Activated T-cell treated with anti-CD3 and anti-CD28 coated beads, Interleukin-2, amount 50 U/mL, for 4 hours (primary cell): ENCODE results near the gene TIMP3. TPM values are rescaled to one million over a fixed set of nuclear protein-coding genes. Genes with fewer than 3 reads are reported as not detected.

Source experiments
- ATAC-seq, 2 donors: fragments of 200-7000 bp; cut with Tn5 transposase; one replicate each; pipeline ENCODE4 v1.10.0; 2021
- DNase-seq: peaks from one replicate; pipeline ENCODE4 v3.0.0-alpha.2; 2020
- H3K27me3 Mint-ChIP-seq: one replicate; pipeline ENCODE4 v1.8.0; 2021; ENCODE audit warnings: low read depth, mixed read lengths
- H3K36me3 Mint-ChIP-seq: one replicate; pipeline ENCODE4 v1.8.0; 2022; ENCODE audit warnings: mixed read lengths; ENCODE audit not compliant: insufficient read depth
- H3K4me1 Mint-ChIP-seq: one replicate; pipeline ENCODE4 v1.8.0; 2021; ENCODE audit warnings: low read depth, mixed read lengths
- H3K4me3 Mint-ChIP-seq: one replicate; pipeline ENCODE4 v1.8.0; 2021; ENCODE audit warnings: mild to moderate bottlenecking, moderate library complexity, mixed read lengths
- H3K9me3 Mint-ChIP-seq: one replicate; pipeline ENCODE4 v1.8.0; 2021; ENCODE audit warnings: mixed read lengths
- total RNA-seq, 3 donors: library from RNA; stranded (reverse); gene quantifications; one replicate each; pipeline ENCODE4 v1.2.1, GENCODE V29; 2021

TIMP3 gene
- total RNA-seq, 3 donors from 2014 or later, result 1.1 to 2.3 (median 1.5) TPM

- ATAC-seq (no peak), DNase-seq (no peak)
- no peaks in the 10 kb centered on the region for H3K36me3 Mint-ChIP-seq
- H3K4me1 Mint-ChIP-seq, result no peaks in the 10 kb centered on the region
- H3K9me3 Mint-ChIP-seq, result no peaks in the 10 kb centered on the region
- H3K4me3 Mint-ChIP-seq, result no peak overlapping the region
- H3K27me3 Mint-ChIP-seq, result peaks cover 7% of the 10 kb centered on the region
Measured at GRCh38 chr22:32841175-32841574, 39.7 kb downstream of the TIMP3 start.

GRCh38 chr22:32842486-32842885 is 41.0 kb downstream of the TIMP3 start:
- H3K36me3 Mint-ChIP-seq, result no peaks in the 10 kb centered on the region
- no peak overlapping the region for H3K4me3 Mint-ChIP-seq
- no peaks in the 10 kb centered on the region for H3K4me1 Mint-ChIP-seq
- no peaks in the 10 kb centered on the region for H3K9me3 Mint-ChIP-seq
- ATAC-seq (no peak), DNase-seq (no peak)
- H3K27me3 Mint-ChIP-seq, result peaks cover 7% of the 10 kb centered on the region

DNA sequence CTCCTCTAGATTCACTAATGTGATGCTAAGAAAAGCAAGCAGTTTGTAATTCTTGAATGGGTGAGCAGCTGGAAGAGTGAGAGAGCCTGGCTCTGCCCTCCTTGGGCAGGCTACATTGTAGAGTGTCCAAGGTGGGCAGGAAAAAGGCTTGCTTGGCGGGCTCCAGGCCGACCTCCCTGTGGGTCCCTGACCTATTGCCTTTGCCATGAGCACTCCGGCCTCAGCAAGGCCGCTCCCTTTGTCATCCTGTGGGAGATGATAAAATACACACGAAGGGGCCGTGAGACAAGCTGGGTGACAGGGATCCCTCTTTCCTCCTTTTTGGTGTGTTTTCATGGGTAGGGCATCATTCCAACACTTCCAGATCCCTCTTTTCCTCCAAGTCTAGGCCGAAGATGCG is 41.8 kb downstream of the TIMP3 start:
- peaks cover 12% of the 10 kb centered on the region for H3K27me3 Mint-ChIP-seq
- H3K9me3 Mint-ChIP-seq, result no peaks in the 10 kb centered on the region
- DNase-seq, result no peak
- no peak overlapping the region for H3K4me3 Mint-ChIP-seq
- ATAC-seq, result no peak
- no peaks in the 10 kb centered on the region for H3K4me1 Mint-ChIP-seq
- H3K36me3 Mint-ChIP-seq, result no peaks in the 10 kb centered on the region

DNA sequence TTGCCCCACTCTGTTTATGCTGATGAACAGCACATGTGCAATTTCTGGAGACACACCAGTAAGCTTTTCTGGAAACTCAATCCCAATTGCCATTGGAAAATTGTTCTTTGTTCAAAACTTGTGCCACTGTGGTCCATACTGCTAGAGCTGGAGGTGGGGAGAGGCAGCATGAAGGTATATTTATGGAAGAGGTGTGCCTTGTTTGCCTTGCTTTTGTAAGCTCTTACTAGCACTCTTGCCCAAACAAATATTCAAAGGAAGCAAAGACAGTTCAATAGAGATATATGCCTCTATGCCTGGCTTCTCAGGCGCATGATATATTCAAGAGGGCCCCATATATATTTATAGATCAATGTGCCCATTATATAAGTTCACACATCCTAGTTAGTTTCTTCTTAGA is 42.7 kb downstream of the TIMP3 start:
- DNase-seq (no peak), ATAC-seq (no peak)
- no peak overlapping the region for H3K4me3 Mint-ChIP-seq
- no peaks in the 10 kb centered on the region for H3K4me1 Mint-ChIP-seq
- H3K27me3 Mint-ChIP-seq, result peaks cover 12% of the 10 kb centered on the region
- H3K9me3 Mint-ChIP-seq, result no peaks in the 10 kb centered on the region
- no peaks in the 10 kb centered on the region for H3K36me3 Mint-ChIP-seq

GRCh38 chr22:32846780-32847491 is 45.4 kb downstream of the TIMP3 start:
- Mint-ChIP-seq H3K9me3 (no peaks in the 10 kb centered on the region), H3K4me1 (no peaks in the 10 kb centered on the region), H3K36me3 (no peaks in the 10 kb centered on the region), H3K27me3 (peaks cover 14% of the 10 kb centered on the region), H3K4me3 (no peak overlapping the region)
- ATAC-seq (no peak), DNase-seq (no peak)

GRCh38 chr22:32848226-32848625 is 46.7 kb downstream of the TIMP3 start:
- Mint-ChIP-seq H3K4me1 (no peaks in the 10 kb centered on the region), H3K27me3 (peaks cover 14% of the 10 kb centered on the region), H3K36me3 (no peaks in the 10 kb centered on the region), H3K9me3 (no peaks in the 10 kb centered on the region), H3K4me3 (no peak overlapping the region)
- DNase-seq, result no peak
- ATAC-seq, result no peak

DNA sequence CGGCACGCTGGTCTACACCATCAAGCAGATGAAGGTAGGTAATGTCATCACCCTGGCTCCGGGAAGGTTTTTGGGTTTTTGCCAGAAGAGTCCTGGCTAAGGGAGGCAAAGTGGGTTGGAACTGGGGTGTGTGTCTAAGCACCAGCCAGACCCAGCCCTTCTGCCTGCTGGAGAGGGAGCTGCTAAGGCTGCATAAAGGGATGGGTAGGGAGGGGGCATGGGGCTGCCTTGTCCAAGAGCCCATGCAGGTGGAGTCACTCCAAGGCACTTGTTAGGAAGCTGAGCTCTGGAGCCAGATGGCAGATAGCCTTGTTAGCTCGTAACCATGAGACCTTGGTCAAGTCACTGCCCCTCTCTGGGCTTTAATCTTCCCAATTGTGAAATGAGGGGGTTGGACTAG is 48.0 kb downstream of the TIMP3 start:
- Mint-ChIP-seq H3K4me3 (no peak overlapping the region), H3K27me3 (peaks cover 12% of the 10 kb centered on the region), H3K4me1 (no peaks in the 10 kb centered on the region), H3K9me3 (no peaks in the 10 kb centered on the region), H3K36me3 (no peaks in the 10 kb centered on the region)
- no peak for DNase-seq
- ATAC-seq, result no peak

GRCh38 chr22:32850157-32850556 is 48.7 kb downstream of the TIMP3 start:
- Mint-ChIP-seq H3K36me3 (no peaks in the 10 kb centered on the region), H3K4me1 (no peaks in the 10 kb centered on the region), H3K4me3 (no peak overlapping the region), H3K9me3 (no peaks in the 10 kb centered on the region), H3K27me3 (peaks cover 12% of the 10 kb centered on the region)
- ATAC-seq (no peak), DNase-seq (no peak)

GRCh38 chr22:32850591-32851517 is 49.3 kb downstream of the TIMP3 start:
- Mint-ChIP-seq H3K9me3 (no peaks in the 10 kb centered on the region), H3K36me3 (no peaks in the 10 kb centered on the region), H3K4me3 (no peak overlapping the region), H3K4me1 (no peaks in the 10 kb centered on the region), H3K27me3 (peaks cover 12% of the 10 kb centered on the region)
- DNase-seq (no peak), ATAC-seq (no peak)

DNA sequence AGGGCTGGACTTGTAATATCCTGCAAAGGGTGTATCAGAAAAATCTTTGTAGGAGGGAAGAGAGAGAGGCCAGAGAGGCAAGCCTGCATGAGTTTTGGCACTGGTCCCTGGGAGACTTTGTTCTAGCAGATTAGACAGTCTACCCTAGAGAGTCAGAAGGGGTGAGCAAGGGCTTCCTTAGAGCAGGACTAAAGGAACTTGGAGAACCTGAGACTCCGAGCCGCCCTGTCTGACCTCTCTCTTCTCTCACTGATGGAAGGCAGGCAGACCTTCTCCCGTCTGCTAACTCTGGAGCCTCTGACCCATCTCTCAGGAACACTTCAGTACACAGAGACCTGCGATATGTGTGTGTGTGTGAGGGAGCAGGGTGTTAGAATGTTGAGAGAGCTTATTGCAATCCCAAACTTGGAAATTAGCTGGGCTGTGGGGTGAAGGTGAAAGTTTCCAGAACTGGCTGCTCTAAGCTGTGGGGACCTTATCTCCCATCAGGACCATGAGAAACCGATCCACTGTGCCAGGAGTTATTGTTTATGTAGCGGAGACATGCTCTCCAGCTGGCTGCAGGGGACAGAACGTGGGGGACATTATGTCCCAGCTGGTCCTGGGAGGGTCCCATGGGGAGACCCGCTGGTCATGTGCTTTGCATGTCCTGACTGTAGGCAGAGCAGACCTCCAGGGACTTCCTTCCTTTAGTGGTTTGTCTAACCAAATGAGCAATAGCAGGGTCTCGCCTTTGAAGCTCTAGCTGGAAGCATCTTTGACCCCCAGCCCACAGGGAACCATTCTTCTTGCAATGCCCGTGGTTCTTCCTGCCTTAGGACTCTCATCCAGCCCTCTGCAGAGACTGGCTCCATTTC is 51.1 kb downstream of the TIMP3 start:
- Mint-ChIP-seq H3K4me3 (no peak overlapping the region), H3K9me3 (no peaks in the 10 kb centered on the region), H3K4me1 (no peaks in the 10 kb centered on the region), H3K27me3 (peaks cover 19% of the 10 kb centered on the region), H3K36me3 (no peaks in the 10 kb centered on the region)
- DNase-seq (no peak), ATAC-seq (no peak)

DNA sequence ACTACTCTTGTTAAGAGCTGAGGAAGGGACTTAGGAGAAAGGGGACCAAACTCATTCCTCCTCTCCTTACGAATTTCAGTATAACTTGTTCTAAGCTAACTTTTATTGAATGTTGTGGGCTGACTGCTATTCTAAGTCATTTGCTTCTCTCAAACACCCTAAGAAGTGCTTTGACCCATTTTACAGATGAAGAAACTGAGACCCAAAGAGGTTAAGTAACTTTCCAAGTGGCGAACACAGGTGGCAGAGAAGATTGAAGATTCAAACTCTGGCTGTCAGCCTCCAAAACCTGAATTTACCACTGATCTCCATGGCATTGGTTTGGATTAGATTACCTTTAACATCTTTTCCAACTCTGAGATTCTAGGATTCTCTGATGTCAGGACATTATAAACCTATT is 52.2 kb downstream of the TIMP3 start:
- Mint-ChIP-seq H3K4me3 (no peak overlapping the region), H3K9me3 (no peaks in the 10 kb centered on the region), H3K27me3 (peaks cover 13% of the 10 kb centered on the region), H3K4me1 (no peaks in the 10 kb centered on the region), H3K36me3 (no peaks in the 10 kb centered on the region)
- ATAC-seq (no peak), DNase-seq (no peak)

DNA sequence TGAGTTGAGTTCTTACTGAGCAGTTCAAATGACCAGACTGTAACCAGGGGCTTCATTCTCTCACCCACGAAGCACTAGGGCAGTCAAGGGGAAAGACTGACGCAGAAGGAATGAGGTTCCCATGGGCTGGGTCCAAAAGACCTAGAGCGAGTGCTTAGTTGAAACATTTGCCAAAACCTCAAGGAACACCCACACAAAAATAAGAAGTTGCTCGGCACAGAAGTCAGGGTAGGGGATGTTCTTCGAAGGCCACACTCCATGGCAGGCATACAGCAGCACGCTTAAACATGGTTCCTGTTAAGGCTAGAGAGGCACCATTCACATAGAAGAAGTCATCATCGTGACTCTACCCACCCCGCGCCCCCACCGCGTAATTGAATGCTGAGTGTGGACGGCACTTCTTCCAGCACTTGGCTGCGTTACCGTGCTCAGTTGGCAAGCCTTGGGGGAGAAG is 52.9 kb downstream of the TIMP3 start:
- no peaks in the 10 kb centered on the region for H3K4me1 Mint-ChIP-seq
- H3K4me3 Mint-ChIP-seq, result no peak overlapping the region
- H3K27me3 Mint-ChIP-seq, result peaks cover 10% of the 10 kb centered on the region
- no peaks in the 10 kb centered on the region for H3K9me3 Mint-ChIP-seq
- no peak for DNase-seq
- no peak for ATAC-seq
- no peaks in the 10 kb centered on the region for H3K36me3 Mint-ChIP-seq

GRCh38 chr22:32855045-32855756 is 53.7 kb downstream of the TIMP3 start:
- H3K27me3 Mint-ChIP-seq, result peaks cover 9% of the 10 kb centered on the region

More at GRCh38 chr22:32855045-32855756, 53.7 kb downstream of the TIMP3 start:
- Mint-ChIP-seq H3K36me3 (no peaks in the 10 kb centered on the region), H3K9me3 (no peaks in the 10 kb centered on the region), H3K4me1 (no peaks in the 10 kb centered on the region), H3K4me3 (no peak overlapping the region)
- no peak for DNase-seq
- no peak for ATAC-seq
